Measurements from ENCODE around the gene LRRC3C. TPM values are rescaled to one million over a fixed set of nuclear protein-coding genes. Genes with fewer than 3 reads are reported as not detected.

LRRC3C gene
- total RNA-seq, 2 experiments from 2014 or later, result not detected

DNA sequence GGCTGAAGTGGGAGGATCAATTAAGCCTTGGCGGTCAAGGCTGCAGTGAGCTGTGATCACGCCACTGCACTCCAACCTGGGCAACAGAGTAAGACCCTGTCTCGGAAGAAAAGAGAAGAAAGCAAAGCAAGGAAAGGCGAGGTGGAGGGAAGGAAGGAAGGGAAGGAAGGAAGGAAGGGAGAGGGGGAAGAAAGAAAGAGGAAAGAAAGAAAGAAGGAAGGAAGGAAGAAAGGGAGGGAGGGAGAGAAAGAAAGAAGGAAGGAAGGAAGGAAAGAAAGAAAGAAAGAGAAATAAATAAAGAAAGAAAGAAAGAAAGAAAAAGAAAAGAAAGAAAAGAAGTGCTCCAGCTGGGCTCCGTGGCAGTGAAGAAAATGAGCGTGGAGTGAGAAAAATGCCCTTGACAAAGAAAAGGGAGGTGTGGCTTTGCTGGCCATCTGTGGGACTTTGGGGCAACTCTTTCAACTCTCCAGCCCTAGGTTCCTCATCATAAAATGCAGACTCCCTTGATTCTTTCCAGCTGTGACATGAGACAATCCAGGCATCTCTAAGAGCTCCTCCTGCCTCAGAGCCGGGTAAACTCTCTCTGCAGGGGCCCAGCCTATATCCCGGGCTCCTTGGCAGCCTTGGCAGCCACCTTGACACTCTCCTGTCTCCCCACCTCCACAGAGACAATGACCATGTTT lies 37.6 kb downstream of the LRRC3C start:
- H3K4me1 Mint-ChIP-seq, result peaks cover 18% of the 10 kb centered on the region
- peaks cover 6% of the 10 kb centered on the region for H3K27me3 Mint-ChIP-seq
- no peak overlapping the region for H3K4me3 Mint-ChIP-seq
- intact Hi-C loops (cut with DNase I, micrococcal nuclease), result no loop called here
- DNase-seq (no peak), ATAC-seq (no peak)
- CTCF ChIA-PET, result interaction anchor here (0.9 to 1.1 kb wide), 2 partner anchors 10 to 15 kb away, joined by 3 to 4 read pairs; partner anchors contain the start of gene PSMD3
- POLR2A ChIA-PET, result no interaction called here
- no peaks in the 10 kb centered on the region for H3K9me3 Mint-ChIP-seq (ENCODE audit: low read depth)
- no peaks in the 10 kb centered on the region for H3K36me3 Mint-ChIP-seq (ENCODE audit: low read depth)
- no peak overlapping the region for H3K27ac Mint-ChIP-seq

DNA sequence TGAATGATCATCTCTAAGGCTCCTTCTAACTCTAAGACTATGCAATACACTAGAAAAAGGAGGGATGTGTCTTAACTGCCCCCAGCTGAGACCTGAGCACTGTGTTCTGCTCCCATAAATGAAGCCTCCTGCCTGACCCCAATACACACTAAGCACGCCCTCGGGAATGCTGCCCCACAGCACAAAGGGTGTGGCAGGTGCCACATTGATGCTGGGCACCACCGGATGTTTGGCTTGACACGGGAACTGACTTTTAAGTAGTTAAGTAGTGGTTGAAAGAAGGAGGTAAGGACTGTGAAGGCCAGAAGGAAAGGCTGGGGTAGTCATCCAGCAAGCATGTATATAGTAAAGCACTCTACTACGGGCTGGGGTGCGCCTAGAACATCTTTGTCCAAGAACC lies 39.2 kb downstream of the LRRC3C start:
- ChIA-PET CTCF (interaction anchor here (1.2 kb wide), 1 partner anchor 9 kb away, joined by 4 read pairs; no protein-coding TSS in a partner anchor), POLR2A (no interaction called here)
- no peaks in the 10 kb centered on the region for H3K9me3 Mint-ChIP-seq (ENCODE audit: low read depth)
- H3K4me1 Mint-ChIP-seq, result peaks cover 18% of the 10 kb centered on the region
- no peak overlapping the region for H3K4me3 Mint-ChIP-seq
- ATAC-seq (no peak), DNase-seq (no peak)
- peaks cover 11% of the 10 kb centered on the region for H3K27me3 Mint-ChIP-seq
- no peaks in the 10 kb centered on the region for H3K36me3 Mint-ChIP-seq (ENCODE audit: low read depth)
- H3K27ac Mint-ChIP-seq, result no peak overlapping the region
- intact Hi-C loops (cut with DNase I, micrococcal nuclease), result no loop called here

DNA sequence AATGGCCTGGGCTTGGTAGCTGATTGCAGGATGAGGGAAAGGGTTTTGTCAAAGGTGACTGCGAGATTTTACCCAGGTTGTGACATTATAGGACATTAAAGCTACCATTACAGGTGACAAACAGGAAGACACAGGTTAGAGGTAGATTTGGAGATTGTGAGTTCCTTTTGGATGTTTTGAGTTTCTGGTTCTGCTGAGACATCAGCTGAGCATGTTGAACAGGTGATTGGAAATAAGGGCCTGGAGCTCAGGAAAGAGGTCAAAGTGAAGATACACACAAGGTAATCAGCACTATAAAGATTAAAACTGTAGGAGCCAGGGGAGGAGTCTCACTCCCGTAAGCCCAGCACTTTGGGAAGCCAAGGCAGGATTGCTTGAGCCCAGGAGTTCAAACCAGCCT lies 41.2 kb downstream of the LRRC3C start:
- ChIA-PET POLR2A (no interaction called here), CTCF (interaction anchor here (1.3 to 1.5 kb wide), 2 partner anchors 11 to 14 kb away, joined by 3 to 4 read pairs; no protein-coding TSS in a partner anchor)
- intact Hi-C loops (cut with DNase I, micrococcal nuclease), result no loop called here
- no peaks in the 10 kb centered on the region for H3K36me3 Mint-ChIP-seq (ENCODE audit: low read depth)
- no peak overlapping the region for H3K27ac Mint-ChIP-seq
- H3K27me3 Mint-ChIP-seq, result peaks cover 13% of the 10 kb centered on the region
- ATAC-seq (no peak), DNase-seq (no peak)
- no peak overlapping the region for H3K4me3 Mint-ChIP-seq
- H3K9me3 Mint-ChIP-seq (ENCODE audit: low read depth), result no peaks in the 10 kb centered on the region
- H3K4me1 Mint-ChIP-seq, result peaks cover 7% of the 10 kb centered on the region

DNA sequence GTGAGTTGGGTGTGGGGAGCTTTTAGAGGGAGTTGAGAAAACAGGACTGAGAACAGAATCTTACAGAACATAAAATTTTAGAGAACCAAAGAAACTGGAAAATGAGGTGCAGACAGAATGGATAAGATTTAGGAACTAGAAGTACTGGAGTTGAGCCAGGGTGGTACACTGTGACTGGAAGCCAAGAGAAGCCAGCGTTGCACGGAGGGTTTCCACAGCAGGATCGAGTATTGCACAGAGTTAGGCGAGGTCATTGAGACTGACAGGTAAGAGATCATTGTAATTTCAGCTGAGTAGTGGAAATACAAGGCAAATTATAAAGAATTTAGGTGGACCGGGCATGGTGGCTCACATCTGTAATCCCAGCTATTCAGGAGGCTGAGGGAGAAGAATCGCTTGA lies 41.8 kb downstream of the LRRC3C start:
- intact Hi-C loops (cut with DNase I, micrococcal nuclease), result no loop called here
- Mint-ChIP-seq H3K9me3 (ENCODE audit: low read depth) (no peaks in the 10 kb centered on the region), H3K27ac (no peak overlapping the region), H3K4me3 (no peak overlapping the region), H3K36me3 (ENCODE audit: low read depth) (no peaks in the 10 kb centered on the region), H3K4me1 (peaks cover 3% of the 10 kb centered on the region), H3K27me3 (peaks cover 18% of the 10 kb centered on the region)
- ATAC-seq (no peak), DNase-seq (no peak)
- ChIA-PET CTCF (interaction anchor here (0.9 to 1.3 kb wide), 2 partner anchors 11 to 14 kb away, joined by 3 to 4 read pairs; partner anchors contain the start of gene PSMD3), POLR2A (no interaction called here)

DNA sequence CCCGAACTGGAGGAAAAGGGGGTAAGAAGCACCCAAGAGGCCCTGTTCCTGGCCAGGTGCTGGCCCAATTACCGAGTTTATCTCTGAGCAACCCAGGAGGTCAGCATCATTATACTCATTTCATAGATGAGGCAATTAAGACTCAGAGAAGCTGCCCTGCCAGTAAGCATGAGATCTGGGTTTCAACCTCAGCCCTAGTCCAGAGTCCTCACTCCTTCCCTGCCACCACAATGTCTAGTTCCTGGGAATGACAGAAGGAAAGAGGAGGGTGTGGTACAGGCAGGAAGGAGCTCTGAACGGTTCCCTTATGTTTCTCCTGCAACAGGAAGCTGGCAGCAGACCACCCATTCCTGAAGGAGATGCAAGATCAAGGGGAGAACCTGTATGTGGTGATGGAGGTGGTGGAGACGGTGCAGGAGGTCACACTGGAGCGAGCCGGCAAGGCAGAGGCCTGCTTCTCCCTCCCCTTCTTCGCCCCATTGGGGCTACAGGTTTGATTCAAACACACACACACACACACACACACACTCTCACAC lies 42.7 kb downstream of the LRRC3C start:
- no peak overlapping the region for H3K27ac Mint-ChIP-seq
- H3K4me3 Mint-ChIP-seq, result no peak overlapping the region
- DNase-seq (no peak), ATAC-seq (no peak)
- no peaks in the 10 kb centered on the region for H3K9me3 Mint-ChIP-seq (ENCODE audit: low read depth)
- H3K36me3 Mint-ChIP-seq (ENCODE audit: low read depth), result no peaks in the 10 kb centered on the region
- ChIA-PET CTCF (interaction anchor here (0.9 to 1.7 kb wide), 2 partner anchors 11 to 12 kb away, joined by 3 to 5 read pairs; partner anchors contain the start of gene PSMD3), POLR2A (no interaction called here)
- peaks cover 3% of the 10 kb centered on the region for H3K4me1 Mint-ChIP-seq
- peaks cover 18% of the 10 kb centered on the region for H3K27me3 Mint-ChIP-seq
- intact Hi-C loops (cut with DNase I, micrococcal nuclease), result no loop called here

GRCh38 chr17:39971076-39971603 lies 43.6 kb downstream of the LRRC3C start:
- H3K27ac Mint-ChIP-seq, result no peak overlapping the region
- H3K4me1 Mint-ChIP-seq, result peaks cover 3% of the 10 kb centered on the region
- no peaks in the 10 kb centered on the region for H3K9me3 Mint-ChIP-seq (ENCODE audit: low read depth)
- peaks cover 18% of the 10 kb centered on the region for H3K27me3 Mint-ChIP-seq
- H3K4me3 Mint-ChIP-seq, result no peak overlapping the region
- DNase-seq (no peak), ATAC-seq (no peak)
- CTCF ChIA-PET, result interaction anchor here (1.7 kb wide), 1 partner anchor 13 kb away, joined by 5 read pairs; no protein-coding TSS in a partner anchor
- no peaks in the 10 kb centered on the region for H3K36me3 Mint-ChIP-seq (ENCODE audit: low read depth)
- intact Hi-C loops (cut with DNase I, micrococcal nuclease), result no loop called here
- POLR2A ChIA-PET, result no interaction called here

- Mint-ChIP-seq H3K4me3 (no peak overlapping the region), H3K4me1 (peaks cover 3% of the 10 kb centered on the region), H3K27ac (no peak overlapping the region), H3K36me3 (ENCODE audit: low read depth) (no peaks in the 10 kb centered on the region), H3K9me3 (ENCODE audit: low read depth) (no peaks in the 10 kb centered on the region), H3K27me3 (peaks cover 18% of the 10 kb centered on the region)
- intact Hi-C loops (cut with DNase I, micrococcal nuclease), result no loop called here
- CTCF ChIA-PET, result interaction anchor here (0.6 to 1.1 kb wide), 3 partner anchors 8 to 331 kb away, joined by 3 read pairs; partner anchors contain the start of gene PSMD3
- ATAC-seq, result no peak
- POLR2A ChIA-PET, result interaction anchor here (0.6 kb wide), 2 partner anchors 73 to 1880 kb away, joined by 7 to 8 read pairs; no protein-coding TSS in a partner anchor
- no peak for DNase-seq
Observed at GRCh38 chr17:39972271-39972670, 44.7 kb downstream of the LRRC3C start.

DNA sequence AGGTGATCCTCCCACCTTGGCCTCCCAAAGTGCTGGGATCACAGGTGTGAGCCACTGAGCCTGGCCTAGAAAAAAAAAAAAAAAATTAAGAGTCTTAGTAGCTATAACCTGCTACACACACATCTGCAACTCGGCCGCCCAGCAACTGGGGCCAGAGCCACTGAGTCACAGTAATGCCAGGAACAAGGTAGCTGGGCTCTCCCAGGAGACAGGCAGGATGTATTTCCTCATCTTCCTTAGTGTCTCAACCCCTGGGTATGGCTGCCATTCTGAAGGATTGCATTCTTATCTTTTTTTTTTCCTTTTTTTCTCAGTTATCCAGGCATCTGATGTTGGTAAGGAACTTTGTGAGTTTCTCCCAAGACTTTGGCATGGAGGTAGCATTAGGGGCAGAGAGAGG lies 46.0 kb downstream of the LRRC3C start:
- no peak overlapping the region for H3K4me3 Mint-ChIP-seq
- ChIA-PET CTCF (interaction anchor here (0.7 kb wide), 1 partner anchor 10 kb away, joined by 3 read pairs; no protein-coding TSS in a partner anchor), POLR2A (no interaction called here)
- intact Hi-C loops (cut with DNase I, micrococcal nuclease), result no loop called here
- no peak for DNase-seq
- no peak for ATAC-seq
- peaks cover 18% of the 10 kb centered on the region for H3K27me3 Mint-ChIP-seq
- H3K36me3 Mint-ChIP-seq (ENCODE audit: low read depth), result no peaks in the 10 kb centered on the region
- peaks cover 3% of the 10 kb centered on the region for H3K4me1 Mint-ChIP-seq
- no peak overlapping the region for H3K27ac Mint-ChIP-seq
- no peaks in the 10 kb centered on the region for H3K9me3 Mint-ChIP-seq (ENCODE audit: low read depth)

- H3K9me3 Mint-ChIP-seq (ENCODE audit: low read depth), result no peaks in the 10 kb centered on the region
- no peaks in the 10 kb centered on the region for H3K36me3 Mint-ChIP-seq (ENCODE audit: low read depth)
- CTCF ChIA-PET, result interaction anchor here (7.4 kb wide), 1 partner anchor 17 kb away, joined by 87 read pairs; no protein-coding TSS in a partner anchor
- ATAC-seq (no peak), DNase-seq (no peak)
- no peak overlapping the region for H3K27ac Mint-ChIP-seq
- H3K4me1 Mint-ChIP-seq, result peaks cover 6% of the 10 kb centered on the region
- intact Hi-C loops (cut with DNase I, micrococcal nuclease), result no loop called here
- H3K4me3 Mint-ChIP-seq, result no peak overlapping the region
- H3K27me3 Mint-ChIP-seq, result peaks cover 20% of the 10 kb centered on the region
- POLR2A ChIA-PET, result interaction anchor here (0.6 kb wide), 1 partner anchor 34 kb away, joined by 5 read pairs; no protein-coding TSS in a partner anchor
Observed at GRCh38 chr17:39974433-39974832, 46.9 kb downstream of the LRRC3C start.

- ATAC-seq (no peak), DNase-seq (no peak)
- Mint-ChIP-seq H3K27ac (no peak overlapping the region), H3K4me1 (peaks cover 14% of the 10 kb centered on the region), H3K4me3 (no peak overlapping the region), H3K27me3 (peaks cover 13% of the 10 kb centered on the region), H3K36me3 (ENCODE audit: low read depth) (no peaks in the 10 kb centered on the region), H3K9me3 (ENCODE audit: low read depth) (no peaks in the 10 kb centered on the region)
- intact Hi-C loops (cut with DNase I, micrococcal nuclease), result no loop called here
- ChIA-PET CTCF (interaction anchor here (0.6 to 7.4 kb wide), 6 partner anchors 12 to 354 kb away, joined by 3 to 87 read pairs (median 3); no protein-coding TSS in a partner anchor), POLR2A (interaction anchor here (0.5 kb wide), 1 partner anchor 77 kb away, joined by 11 read pairs; no protein-coding TSS in a partner anchor)
Observed at GRCh38 chr17:39975801-39976200, 48.3 kb downstream of the LRRC3C start.

GRCh38 chr17:39979016-39979670 lies 51.6 kb downstream of the LRRC3C start:
- H3K27ac Mint-ChIP-seq, result no peak overlapping the region
- peaks cover 10% of the 10 kb centered on the region for H3K36me3 Mint-ChIP-seq (ENCODE audit: low read depth)
- no peak for ATAC-seq
- peaks cover 6% of the 10 kb centered on the region for H3K27me3 Mint-ChIP-seq
- H3K4me1 Mint-ChIP-seq, result peaks cover 29% of the 10 kb centered on the region
- POLR2A ChIA-PET, result no interaction called here
- peak overlapping the region; percentile 11 for H3K4me3 Mint-ChIP-seq
- CTCF ChIA-PET, result interaction anchor here (0.9 to 7.4 kb wide), 8 partner anchors 22 to 358 kb away, joined by 3 to 87 read pairs (median 6); partner anchors contain the start of genes LRRC3C, MSL1 and ORMDL3
- DNase-seq, result no peak
- H3K9me3 Mint-ChIP-seq (ENCODE audit: low read depth), result no peaks in the 10 kb centered on the region
- intact Hi-C loops (cut with DNase I, micrococcal nuclease), result no loop called here

Data from activated CD4-positive, alpha-beta T cell treated with anti-CD3 and anti-CD28 coated beads for 36 hours (primary cell).